GM21825 (cell line): Measurements from ENCODE around the gene PER2.

Source experiments
- ATAC-seq: cut with Tn5 transposase; IDR thresholded peaks from one replicate; pipeline ENCODE4 v1.9.1; 2021; ENCODE audit warnings: mild to moderate bottlenecking, moderate library complexity; ENCODE audit not compliant: unreplicated experiment

Gene PER2

DNA sequence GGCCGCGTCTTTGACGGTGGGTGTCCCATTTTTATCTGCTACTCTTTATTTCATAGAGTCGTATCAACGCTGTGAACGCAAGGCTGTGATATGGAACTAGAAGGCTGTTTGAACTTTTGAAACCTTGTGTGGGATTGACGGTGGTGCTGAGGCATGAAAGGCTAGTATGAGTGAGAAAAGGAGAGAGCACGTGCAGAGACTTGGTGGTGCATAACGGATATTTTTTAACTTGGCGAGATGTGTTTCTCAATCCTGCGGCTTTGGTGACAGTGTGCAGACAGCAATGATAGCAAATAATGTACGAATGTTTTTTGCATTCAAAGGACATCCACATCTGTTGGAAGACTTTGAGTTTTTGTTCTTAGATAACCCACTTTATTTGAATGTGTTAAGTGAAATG, 54.8 kb downstream of the PER2 start:
- ATAC-seq: no peak

DNA sequence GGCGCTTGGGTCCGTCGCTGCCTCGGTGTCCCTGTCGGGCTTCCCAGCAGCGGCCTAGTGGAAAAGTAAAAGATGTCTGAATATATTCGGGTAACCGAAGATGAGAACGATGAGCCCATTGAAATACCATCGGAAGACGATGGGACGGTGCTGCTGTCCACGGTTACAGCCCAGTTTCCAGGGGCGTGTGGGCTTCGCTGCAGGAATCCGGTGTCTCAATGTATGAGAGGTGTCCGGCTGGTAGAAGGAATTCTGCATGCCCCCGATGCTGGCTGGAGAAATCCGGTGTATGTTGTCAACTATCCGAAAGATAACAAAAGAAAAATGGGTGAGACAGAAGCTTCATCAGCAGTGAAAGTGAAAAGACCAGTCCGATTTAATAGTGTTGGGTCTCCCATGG, 56.6 kb downstream of the PER2 start:
- ATAC-seq: no peak

DNA sequence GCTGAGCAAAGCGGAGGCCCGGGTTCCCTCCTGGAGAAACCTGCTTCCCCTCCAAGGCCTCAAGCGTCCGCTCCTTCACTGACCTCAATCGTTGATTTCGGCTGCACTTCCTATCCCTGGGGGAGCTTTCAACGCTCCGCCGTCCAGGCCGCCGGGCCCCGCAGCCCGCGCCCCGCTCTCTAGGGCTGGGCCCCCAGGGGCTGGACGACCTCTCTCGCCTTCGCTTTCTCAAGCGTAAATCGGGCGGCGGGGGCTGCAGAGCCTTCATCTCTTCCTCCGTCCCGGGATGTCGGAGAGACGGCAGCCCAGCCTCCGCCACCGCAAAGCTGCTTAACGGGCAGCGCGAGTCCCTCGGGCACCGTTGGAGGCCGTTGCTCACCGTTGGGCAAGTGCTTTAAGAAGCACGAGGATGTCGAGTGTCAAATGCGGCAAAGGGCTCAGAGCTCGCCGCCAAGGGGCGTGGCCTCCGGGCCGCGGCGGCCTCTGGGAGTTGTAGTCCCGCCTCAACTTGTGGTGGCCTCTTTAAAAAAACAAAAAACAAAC, 57.1 kb downstream of the PER2 start:
- ATAC-seq: peak; percentile 66

DNA sequence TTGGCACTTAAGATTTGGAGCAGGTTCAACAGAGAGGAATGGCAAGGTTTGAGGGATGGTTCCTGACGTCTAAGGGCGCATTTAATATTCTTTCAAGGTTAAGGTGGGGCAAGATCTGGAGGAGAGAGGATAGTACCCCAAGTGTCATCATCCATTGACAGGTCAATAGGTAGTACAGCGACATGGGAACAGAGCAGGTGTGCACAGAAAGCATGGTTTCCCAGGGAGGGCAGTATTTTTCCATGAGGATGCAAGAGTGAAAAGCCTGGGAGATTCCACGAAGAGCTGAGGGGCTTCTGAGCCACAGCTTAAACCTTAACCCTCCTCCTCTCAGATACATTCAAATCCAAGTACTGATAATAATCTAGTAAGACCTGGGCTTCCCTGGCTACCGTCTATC, 57.7 kb downstream of the PER2 start:
- ATAC-seq: no peak

DNA sequence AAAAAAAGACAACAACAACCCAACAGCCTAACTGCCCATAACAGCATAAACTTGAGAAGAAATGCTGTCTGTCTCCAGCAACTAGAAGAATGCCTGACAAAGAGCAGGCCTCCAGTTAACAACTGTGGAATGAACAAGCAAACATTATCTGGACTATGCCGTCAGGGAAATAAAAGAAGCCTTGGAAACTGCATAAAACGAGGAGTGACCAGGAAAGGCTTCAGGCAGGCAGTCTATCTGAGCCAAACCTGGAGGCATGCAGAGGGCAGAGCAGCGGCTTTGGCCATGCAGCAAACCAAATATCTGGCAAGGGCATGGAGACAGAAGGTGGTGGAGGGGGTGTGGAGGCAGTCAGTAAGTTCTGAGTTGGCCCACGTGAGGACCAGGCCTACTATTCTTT, 59.7 kb downstream of the PER2 start:
- no peak for ATAC-seq

DNA sequence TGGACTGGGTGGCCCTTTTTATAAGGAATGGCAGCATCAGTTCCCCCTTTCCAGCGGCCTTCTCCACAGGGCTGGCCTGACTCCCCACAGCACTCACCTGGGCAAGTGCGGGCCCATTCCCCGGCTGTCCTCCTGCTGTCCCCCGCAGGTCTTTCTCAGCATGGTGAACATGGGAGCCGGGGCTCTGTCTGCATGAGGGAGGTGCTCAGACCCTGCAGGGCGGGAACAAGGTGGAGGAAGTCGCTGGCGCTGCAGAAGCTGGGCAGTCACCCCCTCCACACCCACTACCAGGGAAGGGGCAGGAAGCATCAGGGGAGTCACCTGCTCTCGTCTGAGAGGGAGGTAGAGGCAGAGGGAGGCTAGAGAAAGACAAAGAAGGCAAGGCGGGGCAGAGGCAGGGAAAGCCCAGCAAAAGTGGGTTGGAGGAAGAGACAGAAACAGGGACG, 60.8 kb downstream of the PER2 start:
- no peak for ATAC-seq

DNA sequence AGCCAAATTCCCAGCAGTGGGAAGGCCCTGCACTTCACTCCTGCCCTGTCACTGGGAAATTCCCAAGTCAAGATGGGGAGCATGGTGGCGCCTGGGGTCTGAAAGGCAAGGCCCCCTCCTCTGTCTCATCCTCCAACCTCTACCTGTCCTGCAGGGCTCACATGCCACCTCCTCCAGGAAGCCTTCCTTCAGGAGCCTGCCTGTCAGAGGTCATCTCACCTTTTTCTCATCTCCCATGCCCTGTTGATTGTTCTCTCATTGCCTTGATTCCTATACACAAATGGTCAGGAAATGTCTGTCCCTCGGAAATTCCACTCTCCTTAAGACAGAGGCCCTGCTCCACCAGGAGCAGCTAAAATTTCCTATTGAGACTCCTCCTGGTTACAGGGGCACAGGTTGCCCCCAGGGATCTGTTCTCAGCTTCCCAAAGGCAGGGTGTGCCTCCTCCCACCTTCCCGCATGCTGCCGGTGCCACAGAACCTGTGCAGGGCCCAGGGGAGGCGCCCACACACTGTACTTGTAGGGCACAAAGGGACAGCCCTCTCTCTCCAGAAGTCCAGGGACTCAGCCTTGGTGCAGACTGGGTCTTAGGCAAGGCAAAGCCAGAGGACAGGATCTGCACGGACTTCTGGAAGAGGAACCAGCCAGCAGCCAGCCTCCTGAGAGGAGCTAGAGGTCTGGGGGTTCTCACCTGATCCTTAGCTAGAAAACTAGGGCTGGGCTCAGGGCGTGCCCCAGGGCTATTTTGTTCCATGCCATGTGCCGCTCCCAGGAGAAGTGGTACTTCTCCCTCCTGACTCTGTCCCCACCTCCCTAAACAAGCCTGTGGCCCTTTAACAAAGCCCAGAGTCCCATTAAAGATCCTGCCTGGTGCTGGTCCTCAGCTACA, 61.5 kb downstream of the PER2 start:
- no peak for ATAC-seq

DNA sequence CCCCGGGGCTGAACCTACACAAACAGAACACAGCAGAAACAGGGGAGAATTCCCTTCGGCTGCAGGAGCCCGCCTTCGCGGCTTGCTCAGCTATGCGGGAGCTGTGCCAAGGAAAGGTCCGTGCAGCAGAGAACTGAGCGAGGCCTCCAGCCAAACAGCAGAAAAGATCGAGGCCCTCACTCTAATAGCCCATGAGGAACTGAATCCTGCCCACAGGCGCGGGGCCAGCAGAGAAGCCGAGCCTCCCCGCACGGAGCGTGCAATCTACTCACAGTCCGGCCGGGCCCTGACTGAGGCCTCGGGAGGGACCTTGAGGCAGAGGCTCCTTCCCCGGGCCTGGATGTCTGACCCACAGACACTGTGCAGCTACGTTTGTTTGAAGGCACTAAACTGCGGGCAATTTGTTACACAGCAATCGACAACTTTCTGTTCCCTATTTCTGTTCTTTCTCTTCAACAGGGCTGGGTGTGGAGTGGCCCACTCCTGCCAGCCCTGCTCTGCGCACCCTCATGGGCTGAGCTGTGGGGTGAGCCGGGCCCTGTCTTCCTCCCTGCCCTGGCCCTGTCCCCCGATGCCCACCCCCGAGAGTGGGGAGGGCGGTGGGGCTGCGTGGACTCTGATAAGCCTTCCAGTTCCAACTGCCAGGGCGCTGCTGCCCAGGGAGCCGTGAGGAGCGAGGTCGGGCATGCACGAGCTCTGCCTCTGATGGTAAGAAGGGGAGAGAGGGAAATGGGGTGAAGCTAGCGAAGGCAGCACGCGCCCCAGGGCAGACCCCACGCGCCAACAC, 62.3 kb downstream of the PER2 start:
- ATAC-seq: no peak

DNA sequence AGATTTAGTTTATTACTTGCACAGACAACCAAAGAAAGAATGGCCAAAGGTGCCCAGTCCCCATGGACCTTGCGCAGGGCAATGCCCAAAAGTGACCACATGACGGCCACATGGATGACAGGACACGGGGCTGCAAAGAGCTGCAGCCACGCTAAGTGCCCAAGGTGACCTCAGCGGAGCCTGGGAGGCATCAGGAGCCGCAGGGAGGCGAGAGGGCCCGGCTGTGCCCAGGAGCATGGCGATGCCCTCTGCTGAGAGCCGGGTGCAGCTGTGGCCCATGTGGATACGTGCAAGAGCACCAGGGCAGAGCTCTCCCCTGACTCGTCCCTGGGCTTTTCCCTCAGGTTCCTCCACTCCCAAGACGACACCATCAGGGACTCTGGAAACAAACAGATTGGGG, 63.3 kb downstream of the PER2 start:
- ATAC-seq: no peak

DNA sequence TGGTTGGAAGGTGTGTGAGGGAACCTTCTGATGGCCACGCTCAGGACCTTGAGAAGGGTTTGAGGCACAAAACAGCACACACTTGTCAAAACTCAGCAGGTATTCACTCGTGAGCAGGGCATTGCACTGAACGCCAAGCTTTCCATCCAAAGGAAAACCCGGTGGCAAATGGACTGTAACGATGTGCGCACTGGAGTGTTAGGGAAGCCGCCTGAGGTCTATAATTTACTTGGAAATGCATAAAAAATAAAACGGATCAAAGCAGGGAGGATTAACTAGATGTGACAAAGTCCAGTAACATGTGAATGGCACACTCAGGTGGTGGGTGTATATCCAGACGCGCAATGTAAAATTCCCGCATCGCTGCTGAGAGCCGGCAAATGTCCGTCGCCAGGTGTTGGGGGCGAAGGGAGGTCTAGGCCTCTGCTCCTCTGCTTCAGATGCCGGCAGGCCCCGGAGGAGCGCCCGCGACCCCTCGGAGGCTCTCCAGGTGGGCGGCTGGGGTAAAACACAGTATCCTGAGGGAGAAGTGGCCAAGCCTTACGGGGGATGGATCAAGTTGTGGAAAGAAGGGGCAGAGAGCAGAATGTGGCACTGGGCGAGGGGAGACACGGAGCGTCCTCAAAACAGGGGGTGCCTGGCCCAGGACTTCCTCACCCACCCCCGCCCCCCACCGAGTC, 63.9 kb downstream of the PER2 start:
- ATAC-seq: no peak

DNA sequence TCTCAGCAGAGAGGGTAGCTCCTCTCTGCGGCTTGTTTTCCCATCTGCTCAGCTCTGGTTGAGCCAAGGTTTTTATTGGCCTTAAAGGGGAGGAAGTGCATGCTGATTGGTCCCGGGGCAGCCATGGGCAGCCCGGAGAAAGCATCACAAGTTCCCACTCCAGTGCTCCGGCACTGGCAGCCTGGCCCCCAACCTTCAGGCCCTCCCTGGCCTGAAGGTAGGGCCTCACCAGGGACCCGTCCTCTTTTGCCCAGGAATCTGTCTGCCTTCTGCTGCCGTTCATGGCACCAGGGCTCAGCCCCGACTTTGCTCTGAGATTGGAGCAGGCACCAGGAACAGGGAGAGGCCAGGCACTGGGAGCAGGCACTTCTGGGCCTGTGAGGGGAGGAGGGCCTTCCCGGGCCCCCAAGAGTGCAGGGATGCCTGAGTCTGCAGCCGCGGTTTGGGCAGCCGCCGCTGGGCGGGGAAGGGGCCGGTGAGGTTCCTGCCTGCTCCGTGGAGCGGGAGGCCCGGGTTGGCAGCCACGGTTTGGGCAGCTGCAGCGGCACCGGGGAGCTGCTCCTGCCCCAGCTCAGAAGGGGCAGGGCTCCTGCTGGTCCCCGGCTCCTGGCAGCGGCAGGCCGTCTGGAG, 67.4 kb downstream of the PER2 start:
- no peak for ATAC-seq

DNA sequence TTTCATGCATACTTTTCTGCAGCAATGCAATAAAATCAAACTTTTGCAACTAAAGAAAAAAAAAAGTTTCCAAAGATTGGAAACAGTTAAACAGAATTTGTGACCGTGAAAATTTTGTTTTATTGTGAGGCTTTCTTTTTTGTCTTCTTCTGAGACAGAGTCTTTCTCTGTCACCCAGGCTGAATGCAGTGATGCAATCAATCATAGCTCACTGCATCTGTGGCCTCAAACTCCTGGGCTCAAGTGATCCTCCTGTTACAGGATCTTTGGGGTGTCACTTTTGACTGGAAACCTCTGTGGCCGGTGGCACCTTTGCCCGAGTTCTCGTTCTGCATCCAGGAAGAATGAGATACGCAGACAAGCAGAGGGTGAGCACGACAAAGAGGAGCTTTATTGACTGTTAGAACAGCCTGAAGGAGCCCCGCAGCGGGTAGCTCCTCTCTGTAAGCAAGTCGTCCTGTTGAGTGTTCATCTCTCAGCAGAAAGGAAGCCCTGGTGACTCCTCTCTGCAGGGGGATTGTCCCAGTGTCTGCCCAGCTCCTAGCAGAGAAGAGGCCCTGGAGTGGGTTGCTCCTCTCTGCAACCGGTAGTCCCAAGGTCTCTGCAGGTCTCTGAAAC, 68.0 kb downstream of the PER2 start:
- ATAC-seq: no peak

DNA sequence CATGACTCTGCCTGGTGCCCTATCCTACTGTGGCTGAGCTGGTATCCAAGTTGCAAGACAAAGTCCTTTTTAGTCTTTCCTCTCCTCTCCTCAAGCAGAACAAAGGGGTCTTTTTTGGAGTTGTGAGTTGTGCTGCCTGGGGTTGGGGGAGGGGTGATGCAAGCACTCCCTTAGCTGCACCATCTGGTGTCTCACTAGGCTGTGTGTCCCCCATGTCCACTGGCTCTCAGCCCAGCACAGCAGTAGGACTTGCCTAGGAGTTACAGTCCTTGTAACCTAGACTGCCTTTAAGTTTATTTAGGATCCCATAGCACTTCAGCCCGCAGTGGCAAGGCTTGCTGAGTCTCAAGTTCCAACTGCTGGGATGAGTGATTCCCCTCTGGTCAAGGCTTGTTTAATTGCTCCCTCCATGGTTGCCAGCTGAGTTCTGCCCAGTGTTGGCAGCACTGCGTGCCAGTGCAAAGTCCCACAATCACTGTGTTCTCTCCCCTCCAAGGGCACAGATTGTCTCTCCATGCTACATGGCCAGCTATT, 71.7 kb downstream of the PER2 start:
- no peak for ATAC-seq

DNA sequence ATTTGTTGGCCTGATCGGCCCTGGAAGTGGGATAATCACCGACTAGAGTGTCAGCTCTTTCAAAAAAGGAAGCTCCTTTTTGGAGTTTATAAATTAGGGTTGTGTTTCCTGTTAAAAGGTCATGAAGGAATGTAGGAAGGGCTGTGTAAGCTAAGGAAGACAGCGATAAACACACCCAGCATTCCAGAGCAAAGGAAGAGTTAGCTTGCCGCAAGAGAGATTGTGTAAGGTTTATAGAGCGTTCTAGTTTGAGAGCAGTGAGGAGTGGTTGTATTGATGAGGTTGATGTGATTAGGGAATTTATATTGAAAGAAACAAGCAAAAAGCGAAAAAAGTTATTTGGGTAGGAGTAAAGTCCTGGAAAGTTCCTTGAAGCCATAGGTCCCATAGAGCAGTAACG, 81.4 kb downstream of the PER2 start:
- ATAC-seq: no peak

DNA sequence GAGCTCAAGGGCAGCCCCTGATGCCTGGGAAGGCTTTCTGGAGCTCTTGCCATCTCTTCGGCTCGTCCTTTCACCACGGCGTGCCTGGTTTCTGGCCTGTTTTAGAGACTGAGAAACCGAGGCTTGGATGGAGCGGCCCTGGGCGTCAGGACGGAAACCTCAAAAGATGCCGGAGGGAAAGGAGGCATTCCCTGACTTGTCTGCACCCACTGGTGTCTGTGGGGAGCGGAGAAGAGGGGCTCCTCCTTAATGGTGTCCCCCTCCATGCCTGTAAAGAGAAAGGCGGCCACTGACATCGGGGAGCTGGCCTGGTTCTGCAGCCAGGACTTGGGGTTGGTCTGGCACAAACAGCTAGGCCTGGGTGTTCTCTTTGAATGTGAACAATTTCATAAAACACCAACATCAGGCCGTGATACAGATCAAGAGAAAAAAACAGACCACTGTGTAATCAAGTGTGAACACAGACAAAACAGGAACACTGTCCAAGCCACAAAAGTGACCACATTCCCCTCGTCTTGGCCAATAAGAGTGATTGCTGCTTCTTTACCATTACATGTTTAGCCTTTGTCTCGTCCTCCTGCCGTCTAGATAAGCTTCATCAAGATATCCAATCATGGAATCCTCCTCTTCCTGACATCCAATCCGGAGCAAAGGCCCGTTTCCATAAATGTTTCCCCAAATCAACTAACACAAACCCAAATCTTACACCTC, 84.3 kb downstream of the PER2 start:
- ATAC-seq: no peak

DNA sequence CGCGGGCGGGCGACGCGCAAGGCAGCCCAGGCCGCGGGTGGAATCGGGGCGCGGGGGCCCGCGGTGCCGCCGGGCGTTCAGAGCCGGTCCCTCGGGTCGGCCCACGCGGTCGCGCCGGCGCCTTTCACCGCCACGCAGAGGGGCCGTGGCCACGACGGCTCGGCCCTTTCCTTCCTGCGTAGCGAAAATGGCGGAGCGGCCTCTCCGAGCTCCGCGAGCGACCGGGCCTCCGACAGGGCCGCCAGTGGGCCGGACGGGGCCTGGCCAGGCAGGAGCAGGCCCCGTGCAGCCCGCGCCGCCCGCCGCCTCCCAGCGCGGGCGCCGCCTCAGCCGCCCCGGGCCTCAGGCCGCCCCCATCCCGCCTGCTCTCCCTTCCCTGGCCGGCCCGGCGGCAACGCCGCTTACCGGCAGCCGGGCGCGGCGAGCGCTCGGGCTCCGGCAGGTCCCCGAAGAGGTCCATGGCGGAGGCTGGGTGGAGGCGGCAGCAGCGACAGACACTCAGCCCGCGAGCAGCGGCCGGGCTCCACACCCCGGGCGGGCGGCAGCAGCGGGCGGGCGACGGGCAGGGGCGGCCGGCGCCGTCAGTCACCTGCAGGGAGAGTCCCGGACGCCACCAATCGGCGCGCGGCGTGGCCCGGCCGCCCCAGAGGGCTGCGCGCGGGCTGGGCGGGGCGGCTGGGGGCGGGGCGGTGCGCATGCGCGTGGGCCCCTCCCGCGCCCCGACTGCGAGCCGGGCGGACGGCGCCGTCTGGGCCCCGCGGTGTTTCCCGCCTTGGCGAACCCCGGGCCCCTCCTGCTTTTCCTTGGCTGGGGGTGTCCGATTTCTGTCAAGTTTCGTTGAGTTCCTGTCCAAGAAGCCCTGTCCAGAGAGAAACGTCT, 85.1 kb downstream of the PER2 start, which contains the start of gene ILKAP:
Gene ILKAP, minus strand, starts transcription at position 602 of the 879 bp plus-strand sequence. Its CDS starts 142 bp downstream, at position 460.
- peak; percentile 97 for ATAC-seq

DNA sequence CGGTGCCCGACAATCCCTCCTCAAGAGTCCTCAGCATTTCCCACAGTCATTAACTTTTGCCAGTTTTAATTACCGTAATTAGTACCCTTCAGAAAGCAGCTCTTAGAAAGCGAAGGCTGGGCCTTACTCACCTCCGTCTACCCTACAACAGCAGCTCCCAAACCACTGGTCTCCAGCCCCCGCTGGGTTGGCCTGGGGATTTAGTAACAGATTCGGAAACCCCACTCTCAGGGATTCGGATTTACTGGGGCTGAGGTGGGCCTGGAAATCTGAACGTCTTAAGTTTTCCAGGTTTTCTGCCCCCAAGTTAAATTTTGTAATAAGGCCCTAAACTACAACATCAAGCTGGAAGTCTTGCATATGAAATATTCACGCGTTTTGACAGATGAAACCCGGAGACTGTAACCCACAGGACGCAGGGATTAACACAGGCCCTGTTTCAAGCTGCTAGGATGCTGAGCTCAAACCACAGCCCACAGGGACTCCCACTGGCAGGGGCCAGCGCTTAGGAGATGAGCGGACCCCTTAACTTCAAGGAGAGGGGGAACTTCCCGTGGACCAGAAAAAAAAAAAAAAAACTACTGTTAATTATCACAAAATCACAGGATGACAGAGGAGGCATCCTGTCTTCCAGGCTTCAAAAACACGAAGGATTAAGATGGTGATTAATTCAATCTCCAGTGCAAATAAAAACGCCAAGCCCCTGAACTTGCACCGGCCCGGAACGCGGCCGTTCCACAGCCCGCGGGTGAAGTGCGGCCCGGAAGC, 85.9 kb downstream of the PER2 start:
- ATAC-seq: no peak
